ENCODE results near the gene PRKCA.

PRKCA gene

GRCh38 chr17:66437476-66438026, 135.1 kb downstream of the PRKCA start:
- ATAC-seq = no peak
- TF ChIP-seq GLIS3 (CRISPR knock-in tag; IDR thresholded peaks at IDR 0.05) = no peak
- TF ChIP-seq ARNTL (CRISPR knock-in tag; IDR thresholded peaks at IDR 0.05; ENCODE audit: borderline replicate concordance, low read depth) = no peak
- no peak for TF ChIP-seq PPARA (CRISPR knock-in tag; IDR thresholded peaks at IDR 0.05; ENCODE audit: borderline replicate concordance)
- no peak for TF ChIP-seq ZFP3 (CRISPR knock-in tag; IDR thresholded peaks at IDR 0.05)
- no peak for TF ChIP-seq OSR1 (CRISPR knock-in tag; IDR thresholded peaks at IDR 0.05)
- no peak for TF ChIP-seq ZNF70 (CRISPR knock-in tag; IDR thresholded peaks at IDR 0.05)
- no peak for TF ChIP-seq PATZ1 (CRISPR knock-in tag; IDR thresholded peaks at IDR 0.05; ENCODE audit: borderline replicate concordance)
- TF ChIP-seq ZFP30 (CRISPR knock-in tag; IDR thresholded peaks at IDR 0.05) = no peak
- no peak for TF ChIP-seq ZNF8 (CRISPR knock-in tag; IDR thresholded peaks at IDR 0.05)
- no peak for TF ChIP-seq CREB5 (CRISPR knock-in tag; IDR thresholded peaks at IDR 0.05; ENCODE audit: low read depth)

GRCh38 chr17:66438101-66438500, 135.7 kb downstream of the PRKCA start:
- ATAC-seq = no peak
- TF ChIP-seq TCF4 (CRISPR knock-in tag; IDR thresholded peaks at IDR 0.05; ENCODE audit: borderline replicate concordance) = no peak
- no peak for TF ChIP-seq ZNF70 (CRISPR knock-in tag; IDR thresholded peaks at IDR 0.05)
- no peak for TF ChIP-seq CREB5 (CRISPR knock-in tag; IDR thresholded peaks at IDR 0.05; ENCODE audit: low read depth)
- TF ChIP-seq ZNF8 (CRISPR knock-in tag; IDR thresholded peaks at IDR 0.05) = no peak
- no peak for TF ChIP-seq ZFP30 (CRISPR knock-in tag; IDR thresholded peaks at IDR 0.05)
- TF ChIP-seq GLIS3 (CRISPR knock-in tag; IDR thresholded peaks at IDR 0.05) = no peak
- no peak for TF ChIP-seq TSHZ2 (CRISPR knock-in tag; IDR thresholded peaks at IDR 0.05)
- TF ChIP-seq ISL1 (CRISPR knock-in tag; IDR thresholded peaks at IDR 0.05) = no peak
- no peak for TF ChIP-seq CSRNP3 (CRISPR knock-in tag; IDR thresholded peaks at IDR 0.05)
- no peak for TF ChIP-seq ARNTL (CRISPR knock-in tag; IDR thresholded peaks at IDR 0.05; ENCODE audit: borderline replicate concordance, low read depth)
- no peak for TF ChIP-seq OSR1 (CRISPR knock-in tag; IDR thresholded peaks at IDR 0.05)
- no peak for TF ChIP-seq POU6F1 (CRISPR knock-in tag; IDR thresholded peaks at IDR 0.05; ENCODE audit: borderline replicate concordance, low read depth)
- TF ChIP-seq ZNF565 (CRISPR knock-in tag; conservative IDR thresholded peaks at IDR 0.05; ENCODE audit: low read depth) = no peak

- no peak for ATAC-seq
- TF ChIP-seq POU6F1 (CRISPR knock-in tag; IDR thresholded peaks at IDR 0.05; ENCODE audit: borderline replicate concordance, low read depth) = no peak
- TF ChIP-seq CSRNP3 (CRISPR knock-in tag; IDR thresholded peaks at IDR 0.05) = no peak
- no peak for TF ChIP-seq PATZ1 (CRISPR knock-in tag; IDR thresholded peaks at IDR 0.05; ENCODE audit: borderline replicate concordance)
- TF ChIP-seq OSR1 (CRISPR knock-in tag; IDR thresholded peaks at IDR 0.05) = no peak
- TF ChIP-seq TOX (CRISPR knock-in tag; IDR thresholded peaks at IDR 0.05; ENCODE audit: borderline replicate concordance) = no peak
- no peak for TF ChIP-seq ZFP30 (CRISPR knock-in tag; IDR thresholded peaks at IDR 0.05)
- TF ChIP-seq RARB (CRISPR knock-in tag; IDR thresholded peaks at IDR 0.05) = no peak
- no peak for TF ChIP-seq ESRRG (CRISPR knock-in tag; IDR thresholded peaks at IDR 0.05)
- TF ChIP-seq GLIS3 (CRISPR knock-in tag; IDR thresholded peaks at IDR 0.05) = no peak
- TF ChIP-seq CSDC2 (CRISPR knock-in tag; IDR thresholded peaks at IDR 0.05) = no peak
Observed at GRCh38 chr17:66441101-66441661, 138.8 kb downstream of the PRKCA start.
